ENCODE measurements around the gene ANKRD13D. TPM values are rescaled to one million over a fixed set of nuclear protein-coding genes. Genes with fewer than 3 reads are reported as not detected.

ANKRD13D gene
- total RNA-seq, 1 experiment from 2014 or later: 31.3 TPM

- DNase-seq (ENCODE audit: low read depth): no peak
Measured at GRCh38 chr11:67285541-67286498, 3.3 kb upstream of the ANKRD13D start.

GRCh38 chr11:67286621-67287333, 2.3 kb upstream of the ANKRD13D start:
- DNase-seq (ENCODE audit: low read depth): no peak

GRCh38 chr11:67287355-67288197, 1.5 kb upstream of the ANKRD13D start:
- no peak for DNase-seq (ENCODE audit: low read depth)

- no peak for DNase-seq (ENCODE audit: low read depth)
Measured at GRCh38 chr11:67288198-67288451, 978 bp upstream of the ANKRD13D start.

- peak; percentile 85 for DNase-seq (ENCODE audit: low read depth)
Measured at GRCh38 chr11:67288452-67289225, 464 bp upstream of the ANKRD13D start.

- DNase-seq (ENCODE audit: low read depth): no peak
Measured at GRCh38 chr11:67289651-67290479, 762 bp downstream of the ANKRD13D start.

- no peak for DNase-seq (ENCODE audit: low read depth)
Measured at GRCh38 chr11:67290801-67291200, 1.7 kb downstream of the ANKRD13D start.

GRCh38 chr11:67291481-67292381, 2.6 kb downstream of the ANKRD13D start:
- DNase-seq (ENCODE audit: low read depth): no peak

- no peak for DNase-seq (ENCODE audit: low read depth)
Measured at GRCh38 chr11:67292671-67293070, 3.6 kb downstream of the ANKRD13D start.

GRCh38 chr11:67293090-67293489, 4.0 kb downstream of the ANKRD13D start:
- peak; percentile 87 for DNase-seq (ENCODE audit: low read depth)

GRCh38 chr11:67295846-67296245, 6.7 kb downstream of the ANKRD13D start:
- DNase-seq (ENCODE audit: low read depth): no peak

- no peak for DNase-seq (ENCODE audit: low read depth)
Measured at GRCh38 chr11:67298786-67299185, 9.7 kb downstream of the ANKRD13D start.

- no peak for DNase-seq (ENCODE audit: low read depth)
Measured at GRCh38 chr11:67299471-67300191, 10.5 kb downstream of the ANKRD13D start.

- no peak for DNase-seq (ENCODE audit: low read depth)
Measured at GRCh38 chr11:67300256-67300755, 11.2 kb downstream of the ANKRD13D start.

GRCh38 chr11:67300756-67301312, 11.7 kb downstream of the ANKRD13D start:
- no peak for DNase-seq (ENCODE audit: low read depth)

- DNase-seq (ENCODE audit: low read depth): no peak
Measured at GRCh38 chr11:67301313-67301921, 12.3 kb downstream of the ANKRD13D start.

GRCh38 chr11:67301951-67302516, 12.9 kb downstream of the ANKRD13D start:
- peak; percentile 87 for DNase-seq (ENCODE audit: low read depth)

Data from LHCN-M2 (cell line).